Epidermal melanocyte (primary cell): ENCODE measurements around the gene QKI.

Experiments
- DNase-seq: peaks from one replicate; pipeline ENCODE4 v3.0.0; 2011; ENCODE audit warnings: low spot score; ENCODE audit not compliant: insufficient read length

The QKI gene

GRCh38 chr6:163391985-163392384, 22.5 kb upstream of the QKI start:
- DNase-seq, result no peak

- DNase-seq, result no peak
Observed at GRCh38 chr6:163392533-163392932, 22.0 kb upstream of the QKI start.

GRCh38 chr6:163393923-163394322, 20.6 kb upstream of the QKI start:
- DNase-seq, result no peak

GRCh38 chr6:163394659-163395058, 19.9 kb upstream of the QKI start:
- no peak for DNase-seq

- DNase-seq, result no peak
Observed at GRCh38 chr6:163395122-163395830, 19.2 kb upstream of the QKI start.

GRCh38 chr6:163395831-163396185, 18.7 kb upstream of the QKI start:
- DNase-seq, result no peak

- DNase-seq, result no peak
Observed at GRCh38 chr6:163397326-163397725, 17.2 kb upstream of the QKI start.

GRCh38 chr6:163398115-163398514, 16.4 kb upstream of the QKI start:
- DNase-seq, result no peak

GRCh38 chr6:163398815-163399214, 15.7 kb upstream of the QKI start:
- no peak for DNase-seq

GRCh38 chr6:163400509-163400908, 14.0 kb upstream of the QKI start:
- no peak for DNase-seq

- no peak for DNase-seq
Observed at GRCh38 chr6:163401039-163401885, 13.3 kb upstream of the QKI start.

- no peak for DNase-seq
Observed at GRCh38 chr6:163402616-163403015, 11.9 kb upstream of the QKI start.

- DNase-seq, result no peak
Observed at GRCh38 chr6:163404825-163405265, 9.7 kb upstream of the QKI start.

- no peak for DNase-seq
Observed at GRCh38 chr6:163405412-163406309, 8.9 kb upstream of the QKI start.

GRCh38 chr6:163406366-163406765, 8.2 kb upstream of the QKI start:
- DNase-seq, result no peak

- no peak for DNase-seq
Observed at GRCh38 chr6:163406830-163407229, 7.7 kb upstream of the QKI start.

- no peak for DNase-seq
Observed at GRCh38 chr6:163408352-163408991, 6.0 kb upstream of the QKI start.

GRCh38 chr6:163409712-163410111, 4.8 kb upstream of the QKI start:
- DNase-seq, result no peak

- no peak for DNase-seq
Observed at GRCh38 chr6:163412341-163412740, 2.2 kb upstream of the QKI start.

GRCh38 chr6:163412801-163413344, 1.6 kb upstream of the QKI start:
- no peak for DNase-seq
